GM21447 (cell line): ENCODE data around the gene OR10X1.

Source experiments
- ATAC-seq: cut with Tn5 transposase; IDR thresholded peaks from one replicate; pipeline ENCODE4 v1.9.1; 2021; ENCODE audit not compliant: unreplicated experiment

Gene OR10X1, protein sequence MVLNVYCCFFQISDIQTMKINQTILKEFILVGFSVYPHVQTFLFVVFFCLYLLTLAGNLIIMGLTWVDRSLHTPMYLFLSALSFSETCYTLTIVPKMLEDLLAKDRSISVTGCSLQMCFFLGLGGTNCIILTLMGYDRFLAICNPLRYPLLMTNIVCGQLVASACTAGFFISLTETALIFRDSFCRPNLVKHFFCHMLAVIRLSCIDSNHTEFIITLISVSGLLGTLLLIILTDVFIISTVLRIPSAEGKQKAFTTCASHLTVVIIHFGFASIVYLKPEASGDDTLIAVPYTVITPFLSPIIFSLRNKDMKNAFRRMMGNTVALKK

DNA sequence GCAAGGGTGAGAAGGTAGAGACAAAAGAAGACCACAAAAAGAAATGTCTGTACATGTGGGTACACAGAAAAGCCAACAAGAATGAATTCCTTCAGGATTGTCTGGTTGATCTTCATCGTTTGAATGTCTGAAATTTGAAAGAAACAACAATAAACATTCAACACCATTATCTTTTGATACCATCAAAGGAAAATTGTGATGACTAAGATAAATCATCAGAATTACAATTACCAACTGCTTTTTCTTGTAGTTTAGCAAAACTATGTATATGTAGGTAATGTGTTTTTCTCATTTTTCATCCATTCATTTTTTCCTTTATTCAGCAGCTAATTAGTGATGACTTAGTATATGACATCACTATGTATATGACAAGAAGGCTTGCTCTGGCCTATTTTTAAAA lies at the start of gene OR10X1:
Gene OR10X1, minus strand, starts transcription at position 167 of the 400 bp plus-strand sequence. Its CDS starts 0 bp downstream, at position 167.
- no peak for ATAC-seq

DNA sequence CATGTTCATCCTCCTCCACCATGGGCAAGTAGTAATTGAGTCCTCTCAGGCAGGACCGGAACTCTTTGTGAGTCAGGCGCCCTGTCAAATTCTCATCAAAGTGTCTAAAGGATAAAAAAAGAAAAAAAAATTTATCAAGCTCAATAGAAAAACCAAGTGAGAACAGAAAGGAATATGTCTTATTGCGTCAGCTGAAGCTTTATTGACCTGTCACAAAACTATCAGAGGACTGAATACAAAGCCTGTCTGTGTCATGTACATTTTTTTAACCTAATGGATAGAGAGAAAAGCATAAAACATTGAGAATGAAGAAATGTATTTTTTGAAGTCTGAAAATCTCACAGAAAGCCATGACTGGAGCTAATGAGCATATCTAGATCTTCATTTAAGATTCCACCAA lies 34.1 kb upstream of the OR10X1 start:
- ATAC-seq, result no peak

DNA sequence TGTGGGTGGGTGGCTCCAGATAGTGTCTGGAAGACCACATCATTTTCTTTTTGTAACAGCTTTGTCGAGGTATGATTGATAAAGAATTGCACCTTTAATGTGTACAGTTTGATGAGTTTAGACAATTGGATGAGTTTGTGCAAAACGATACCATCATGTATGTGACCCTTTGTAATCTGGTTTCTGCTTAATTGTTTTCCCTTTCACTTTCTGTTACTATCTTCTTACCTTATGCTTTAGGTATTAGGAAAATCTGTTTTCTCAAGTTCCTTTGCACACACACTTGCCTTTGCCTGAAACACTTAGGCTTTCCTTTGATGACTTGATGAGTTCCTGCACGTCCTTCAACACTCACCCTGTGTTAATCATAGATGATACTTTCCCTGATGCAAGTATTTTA lies 32.2 kb upstream of the OR10X1 start:
- ATAC-seq, result no peak

DNA sequence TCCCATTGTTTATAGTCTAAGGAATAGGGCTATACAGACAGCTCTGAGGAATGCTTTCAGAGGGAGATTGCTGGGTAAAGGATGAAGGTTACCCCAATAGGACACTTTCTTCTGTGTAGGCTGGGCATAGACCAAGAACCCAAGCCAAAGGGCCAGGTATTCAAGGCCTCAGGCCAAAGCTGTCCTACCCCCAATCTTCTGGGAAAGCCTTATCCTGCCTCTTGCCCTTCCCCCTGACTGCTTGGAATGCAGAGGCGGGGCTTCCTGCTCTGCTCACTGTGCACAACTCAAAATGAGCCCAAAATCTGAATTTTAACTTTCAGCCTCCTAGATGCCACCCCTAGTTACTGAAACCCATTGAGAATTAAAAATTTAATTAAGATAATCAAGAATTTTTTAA lies 27.6 kb upstream of the OR10X1 start:
- ATAC-seq, result no peak

DNA sequence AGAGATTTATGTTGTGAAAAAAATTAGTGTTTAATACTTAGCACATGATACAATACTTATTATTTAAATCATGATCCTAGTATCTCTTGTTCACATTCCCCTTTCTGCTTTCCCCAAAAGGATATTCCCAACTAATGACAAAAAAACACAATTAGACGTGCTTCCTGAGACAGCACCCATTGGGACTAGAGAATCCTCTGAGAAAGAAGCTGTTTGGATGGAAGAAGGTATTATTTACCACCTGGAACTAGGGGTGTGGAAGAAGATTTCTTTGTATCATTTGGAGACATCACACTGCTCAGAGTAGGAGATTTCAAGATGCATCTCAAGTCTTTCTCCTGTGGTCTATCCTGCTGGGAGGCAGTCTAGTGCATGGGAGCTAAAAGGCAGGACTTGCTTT lies 25.3 kb upstream of the OR10X1 start, which contains the start of gene OR10Z1:
Gene OR10Z1, plus strand, starts transcription at position 301 of the 400 bp plus-strand sequence. CDS start 1,171 bp downstream, outside the sequence.
- no peak for ATAC-seq

DNA sequence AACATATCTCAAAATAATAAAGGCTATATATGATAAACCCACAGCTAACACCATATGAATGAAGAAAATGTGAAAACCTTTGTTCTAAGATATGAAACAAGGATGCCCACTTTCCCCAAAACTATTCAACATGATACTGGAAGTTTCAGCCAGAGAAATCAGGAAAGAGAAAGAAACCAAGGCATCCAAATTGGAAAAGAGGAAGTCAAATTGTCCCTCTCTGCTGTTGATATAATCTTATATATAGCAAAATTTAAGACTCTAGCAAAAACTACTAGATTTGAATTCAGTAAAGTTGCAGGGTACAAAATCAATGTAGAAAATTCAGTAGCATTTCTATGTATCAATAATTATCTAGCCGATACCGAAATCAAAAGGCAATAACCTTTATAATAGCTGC lies 21.0 kb upstream of the OR10X1 start:
- no peak for ATAC-seq

DNA sequence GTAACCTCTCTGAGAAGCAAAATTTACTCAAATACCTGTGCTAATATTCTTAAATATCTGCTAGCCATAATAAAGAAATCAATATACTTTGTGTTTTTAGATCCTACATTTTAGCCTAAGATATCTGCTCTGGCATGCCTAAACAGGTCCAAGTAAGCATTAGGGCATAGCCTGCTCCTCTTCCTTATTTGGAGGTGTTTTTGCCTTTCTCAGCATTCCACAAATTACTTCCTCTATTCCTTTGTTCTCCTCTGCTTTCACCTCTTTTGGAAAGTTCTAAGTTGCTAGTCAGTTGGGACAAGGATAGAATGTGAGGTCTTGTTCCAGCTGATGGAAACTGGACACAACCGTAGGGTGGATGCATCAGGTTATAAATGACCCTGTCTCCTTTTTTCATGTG lies 7.2 kb upstream of the OR10X1 start:
- no peak for ATAC-seq

DNA sequence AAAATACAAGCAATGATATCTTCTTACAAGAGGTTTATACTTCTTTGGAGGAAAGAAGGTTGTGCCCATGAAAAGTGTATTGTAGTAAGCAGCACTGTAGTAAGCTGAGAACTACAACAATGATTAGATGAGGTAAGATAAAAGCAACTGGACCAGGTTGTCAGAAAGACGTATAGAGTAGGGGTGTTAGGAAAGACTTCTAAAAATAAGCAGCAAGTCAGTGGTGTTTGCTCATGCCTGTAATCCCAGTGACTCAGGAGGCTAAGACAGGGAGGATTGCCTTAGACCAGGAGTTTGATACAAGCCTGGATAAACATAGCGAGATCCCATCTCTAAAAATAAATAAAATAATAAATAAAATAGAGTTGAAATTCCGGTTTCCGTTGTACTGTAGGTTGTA lies 4.3 kb upstream of the OR10X1 start:
- no peak for ATAC-seq

DNA sequence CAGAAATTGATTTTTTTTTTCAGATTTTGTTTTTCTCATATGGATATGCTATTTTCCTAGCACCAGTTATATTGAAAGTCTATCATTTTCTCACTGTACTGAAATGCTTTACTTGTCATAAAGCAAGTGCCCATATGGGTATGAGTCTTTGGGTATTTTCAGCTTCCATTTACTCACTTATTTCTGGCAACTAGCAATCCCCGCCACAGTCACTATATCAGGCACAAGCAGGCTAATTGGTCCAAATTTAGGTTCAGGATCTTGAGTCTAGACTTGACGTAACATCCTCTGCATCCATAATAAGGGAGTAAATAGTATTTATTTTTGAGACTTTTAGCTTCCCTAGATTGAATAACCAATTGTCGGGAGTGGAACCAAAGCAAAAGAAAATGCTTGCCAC lies 2.1 kb downstream of the OR10X1 start:
- no peak for ATAC-seq

DNA sequence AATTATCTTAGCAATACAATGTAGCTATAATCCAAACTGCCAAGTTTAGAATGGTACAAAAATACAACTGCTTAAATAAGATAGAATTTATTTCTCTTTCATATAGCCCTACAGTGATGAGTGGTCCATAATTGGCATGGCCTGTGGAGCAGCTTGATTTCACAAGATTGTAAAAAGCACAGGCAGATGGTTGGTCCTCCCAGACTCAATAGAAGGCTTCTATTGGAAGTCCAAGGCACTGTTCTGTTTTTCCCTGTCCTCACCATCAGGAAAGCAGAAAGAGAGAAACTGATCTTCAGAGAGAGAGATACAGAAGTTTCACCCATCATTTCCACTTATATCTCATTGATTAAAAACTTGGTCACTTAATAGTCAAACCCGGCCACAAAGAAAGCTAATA lies 7.5 kb downstream of the OR10X1 start:
- ATAC-seq, result no peak

DNA sequence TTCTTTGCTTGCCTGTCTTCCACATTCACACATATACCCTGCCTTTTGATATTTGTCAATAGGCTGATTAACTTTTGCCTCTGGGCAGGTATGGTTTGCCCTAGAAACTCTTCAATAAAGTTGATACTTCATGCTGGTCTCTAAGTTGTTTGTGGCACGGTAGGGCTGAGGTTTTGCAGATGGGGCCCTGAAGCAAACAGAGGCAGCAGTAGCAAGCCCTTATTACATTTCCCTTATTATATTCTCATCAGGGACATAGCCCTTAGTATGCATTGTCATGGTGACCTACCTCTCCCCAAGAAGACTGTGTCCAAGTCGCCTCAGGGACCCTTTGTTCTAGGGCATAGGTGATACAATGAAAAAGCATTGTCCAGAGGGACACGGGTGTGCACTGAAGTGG lies 9.2 kb downstream of the OR10X1 start, which contains the start of gene OR6P1:
Gene OR6P1, minus strand, starts transcription at position 101 of the 400 bp plus-strand sequence. CDS start 6,976 bp downstream, outside the sequence.
- ATAC-seq, result no peak

DNA sequence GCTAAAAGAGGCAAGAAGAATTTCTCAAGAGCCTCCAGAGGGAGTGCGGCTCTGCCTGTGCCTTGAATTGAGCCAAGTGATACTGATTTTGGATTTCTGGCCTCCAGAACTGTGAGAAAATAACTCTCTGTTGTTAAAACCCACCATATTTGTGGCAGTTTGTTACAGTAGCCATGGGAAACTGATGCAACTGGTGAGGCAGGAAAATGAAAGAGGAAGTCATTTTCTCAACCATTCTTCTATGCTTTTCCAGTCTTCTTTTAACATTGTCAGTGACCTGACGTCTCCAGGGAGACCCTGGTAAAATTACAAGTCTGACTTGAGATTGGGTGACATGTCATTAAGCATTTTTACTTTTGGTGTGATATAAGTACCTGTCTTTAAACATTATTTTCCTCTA lies 15.1 kb downstream of the OR10X1 start:
- no peak for ATAC-seq

DNA sequence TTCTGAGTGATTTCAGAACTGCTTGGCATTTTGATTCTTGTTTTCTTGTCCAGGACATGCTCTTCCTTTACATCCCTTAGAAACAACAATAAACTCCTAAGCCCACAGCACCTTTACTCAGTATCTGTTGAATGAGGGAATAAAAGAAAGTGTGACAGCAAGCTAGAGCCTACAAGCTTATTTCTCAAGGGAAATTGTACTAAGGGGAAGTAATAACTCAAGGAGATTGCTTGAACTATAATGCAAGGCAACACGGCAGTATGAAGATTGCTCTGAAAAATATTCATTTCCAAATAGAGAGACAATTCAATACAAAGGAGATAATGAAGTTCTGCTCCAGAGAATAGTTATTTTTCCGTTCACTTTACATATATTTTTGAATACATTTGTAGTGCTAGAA lies 15.8 kb downstream of the OR10X1 start:
- ATAC-seq, result no peak

DNA sequence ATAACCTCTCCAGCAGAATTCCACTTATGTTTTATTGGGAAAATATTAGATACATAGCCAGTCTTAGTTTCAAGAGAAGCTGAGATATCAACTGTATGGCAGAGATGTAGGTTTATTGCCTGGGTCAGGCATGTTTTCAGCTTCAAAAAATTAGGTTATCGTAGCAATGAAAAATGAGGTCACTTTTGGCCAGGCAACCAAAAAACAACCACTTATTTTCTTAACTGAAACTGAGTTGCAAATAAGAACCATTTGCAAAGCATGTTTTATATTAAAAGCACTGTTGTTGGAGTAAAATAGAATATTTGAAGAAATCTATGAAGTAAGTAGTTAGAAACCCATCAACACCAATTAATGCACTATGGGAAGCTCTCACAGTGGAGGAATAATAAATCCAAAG lies 20.0 kb downstream of the OR10X1 start:
- ATAC-seq, result no peak

DNA sequence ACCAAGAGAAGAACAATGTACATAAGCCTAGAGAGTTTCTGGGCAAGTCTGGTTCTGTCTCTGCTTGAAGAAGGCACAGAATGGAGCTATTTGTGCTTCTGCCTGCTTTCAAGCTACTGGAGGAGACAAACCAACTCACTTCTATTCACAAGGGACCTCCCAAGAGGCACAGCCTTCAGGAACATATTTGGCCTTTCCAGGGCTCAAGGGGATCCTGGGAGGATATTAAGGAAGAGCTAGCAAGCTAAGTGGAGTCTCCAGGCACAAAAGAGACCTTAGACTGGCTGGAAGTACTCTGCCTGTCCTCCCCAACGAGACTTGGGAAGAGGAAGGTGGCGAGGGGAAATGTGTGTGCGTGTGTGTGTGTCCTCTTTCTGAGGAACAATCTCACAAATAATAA lies 25.3 kb downstream of the OR10X1 start, which contains the start of gene OR6Y1:
Gene OR6Y1, minus strand, starts transcription at position 54 of the 400 bp plus-strand sequence. CDS start 6,300 bp downstream, outside the sequence.
- ATAC-seq, result no peak

DNA sequence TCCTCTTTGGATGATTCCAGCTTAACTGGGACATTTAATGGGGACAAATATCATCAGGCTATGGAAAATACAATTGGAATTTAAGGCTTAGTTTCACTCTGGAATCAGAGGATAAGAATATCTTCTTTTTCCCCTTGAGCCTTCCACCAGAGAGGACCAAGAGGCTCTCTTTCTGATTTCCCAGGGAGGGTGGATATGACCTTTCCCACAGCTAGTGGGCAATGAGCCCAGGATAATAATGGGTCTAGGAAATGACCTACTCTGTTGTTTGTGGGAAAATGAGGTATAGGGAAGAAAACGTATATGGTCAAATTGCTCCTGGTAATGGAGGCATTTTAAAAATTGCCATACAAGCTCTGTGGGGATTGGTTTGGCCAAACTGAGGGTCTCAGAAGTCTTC lies 27.4 kb downstream of the OR10X1 start:
- no peak for ATAC-seq

DNA sequence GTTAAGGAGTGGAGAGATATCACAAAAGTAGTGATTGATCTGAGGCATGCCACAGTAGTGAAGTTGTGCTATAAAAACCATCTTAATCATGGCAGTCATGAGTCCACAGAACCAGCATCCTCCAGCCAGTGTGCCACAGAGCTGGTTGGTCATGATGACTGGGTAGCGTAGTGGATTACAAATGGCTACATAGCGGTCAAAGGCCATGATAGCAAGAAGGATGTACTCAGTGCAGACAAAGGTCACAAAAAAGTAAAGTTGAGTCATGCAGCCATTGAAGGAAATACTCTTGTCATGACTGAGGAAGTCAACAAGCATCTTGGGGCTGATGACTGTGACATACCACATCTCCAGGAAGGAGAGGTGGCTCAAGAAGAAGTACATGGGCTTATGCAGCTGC lies 32.2 kb downstream of the OR10X1 start:
- no peak for ATAC-seq

DNA sequence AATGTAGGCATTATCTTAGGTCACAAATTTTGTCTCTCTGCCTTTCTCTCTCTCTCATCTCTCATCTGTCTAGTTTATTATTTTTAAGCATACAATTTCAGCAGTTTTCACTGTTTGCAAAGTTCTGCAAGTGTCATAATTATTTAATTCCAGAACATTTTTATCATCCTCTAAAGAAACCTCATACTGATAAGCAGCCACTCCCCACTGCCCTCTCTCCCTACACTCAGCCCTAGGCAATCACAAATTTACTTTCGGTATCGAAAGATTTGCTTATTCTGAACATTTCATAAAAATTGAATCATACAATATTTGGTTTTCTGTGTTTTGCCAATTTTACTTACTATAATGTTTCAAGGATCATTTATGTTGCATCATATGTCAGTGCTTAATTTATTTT lies 42.1 kb downstream of the OR10X1 start:
- no peak for ATAC-seq

DNA sequence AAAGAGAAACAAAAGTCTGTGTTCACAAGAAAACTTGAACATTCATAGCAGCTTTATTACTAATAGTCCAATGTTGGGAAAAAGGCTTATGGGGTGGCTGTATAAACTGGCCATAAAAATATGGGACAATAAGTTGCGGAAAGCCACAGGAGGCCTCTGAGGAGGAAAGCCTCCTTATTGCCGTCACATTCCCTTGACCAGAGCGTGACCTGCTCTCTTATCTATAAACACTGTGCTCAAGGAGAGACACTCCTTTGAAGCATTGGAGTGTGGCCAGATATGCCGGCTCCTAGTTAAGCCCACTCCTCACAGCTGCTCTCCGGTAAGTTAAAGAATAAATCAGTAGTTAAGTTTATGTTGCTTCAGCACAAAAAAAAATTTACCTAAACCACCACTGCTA lies 45.2 kb downstream of the OR10X1 start:
- no peak for ATAC-seq
